ENCODE results near the gene RELL2. TPM values are rescaled to one million over a fixed set of nuclear protein-coding genes. Genes with fewer than 3 reads are reported as not detected.
"Not testable (repeated sequence)": the region's sequence is repeated elsewhere in the genome, so short reads cannot be mapped to it uniquely, and the experiment has no call there.

Gene RELL2
- total RNA-seq (2014; rRNA removed; shearing (Covaris generic)) = 8.3 and 9.0 TPM in 2 replicates

GRCh38 chr5:141636413-141637122 is at the start of gene RELL2, which contains the start of gene HDAC3:
TSS of gene RELL2 (plus strand) at chr5:141636997. CDS start at chr5:141638226, 1,229 bp downstream.
TSS of gene HDAC3 (minus strand) at chr5:141636849. CDS start at chr5:141636790, 59 bp downstream.
- DNase-seq (ENCODE audit: low read depth) = peak; percentile 87

GRCh38 chr5:141590127-141590526 is 46.7 kb upstream of the RELL2 start:
- no peak for DNase-seq (ENCODE audit: low read depth)

GRCh38 chr5:141596867-141597266 is 39.9 kb upstream of the RELL2 start:
- DNase-seq (ENCODE audit: low read depth) = no peak

GRCh38 chr5:141597394-141597793 is 39.4 kb upstream of the RELL2 start:
- DNase-seq (ENCODE audit: low read depth) = no peak

GRCh38 chr5:141597814-141598213 is 39.0 kb upstream of the RELL2 start:
- no peak for DNase-seq (ENCODE audit: low read depth)

- DNase-seq (ENCODE audit: low read depth) = peak; percentile 21
Measured at GRCh38 chr5:141598391-141599345, 38.1 kb upstream of the RELL2 start.

GRCh38 chr5:141602606-141603005 is 34.2 kb upstream of the RELL2 start:
- DNase-seq (ENCODE audit: low read depth) = no peak

- DNase-seq (ENCODE audit: low read depth) = peak; percentile 91
Measured at GRCh38 chr5:141603923-141604717, 32.7 kb upstream of the RELL2 start.

GRCh38 chr5:141605523-141606277 is 31.1 kb upstream of the RELL2 start:
- no peak for DNase-seq (ENCODE audit: low read depth)

- DNase-seq (ENCODE audit: low read depth) = no peak
Measured at GRCh38 chr5:141608046-141608445, 28.8 kb upstream of the RELL2 start.

- DNase-seq (ENCODE audit: low read depth) = no peak
Measured at GRCh38 chr5:141608557-141608956, 28.2 kb upstream of the RELL2 start.

GRCh38 chr5:141609044-141609443 is 27.8 kb upstream of the RELL2 start:
- no peak for DNase-seq (ENCODE audit: low read depth)

GRCh38 chr5:141609921-141610320 is 26.9 kb upstream of the RELL2 start:
- DNase-seq (ENCODE audit: low read depth) = not testable (repeated sequence)

- no peak for DNase-seq (ENCODE audit: low read depth)
Measured at GRCh38 chr5:141611289-141611688, 25.5 kb upstream of the RELL2 start.

GRCh38 chr5:141613344-141613743 is 23.5 kb upstream of the RELL2 start:
- DNase-seq (ENCODE audit: low read depth) = no peak

GRCh38 chr5:141615991-141616720 is 20.6 kb upstream of the RELL2 start:
- no peak for DNase-seq (ENCODE audit: low read depth)

- DNase-seq (ENCODE audit: low read depth) = peak; percentile 33
Measured at GRCh38 chr5:141617128-141617527, 19.7 kb upstream of the RELL2 start.

- no peak for DNase-seq (ENCODE audit: low read depth)
Measured at GRCh38 chr5:141617682-141618029, 19.1 kb upstream of the RELL2 start.

GRCh38 chr5:141618030-141618803 is 18.6 kb upstream of the RELL2 start:
- peak; percentile 64 for DNase-seq (ENCODE audit: low read depth)
